Stimulated activated CD4-positive, alpha-beta T cell treated with anti-CD3 and anti-CD28 coated beads, Interleukin-2, amount 100 ng/mL, for 24 hours (primary cell): ENCODE data around the gene REN.

Source experiments
- DNase-seq, 2 donors: peaks; one replicate each; pipeline ENCODE4 v3.0.0-alpha.2; 2020

REN gene

GRCh38 chr1:204166219-204166618, at the start of gene REN:
REN (minus strand) TSS chr1:204166337; CDS start chr1:204166293, 44 bp downstream.
- no peak for DNase-seq

- peak; percentile 40 to 62 for DNase-seq
Measured at GRCh38 chr1:204213668-204214662, 47.8 kb upstream of the REN start, which contains the start of gene GOLT1A. GOLT1A (minus strand) TSS chr1:204213988; CDS start chr1:204213906, 82 bp downstream.

GRCh38 chr1:204212715-204213114, 46.6 kb upstream of the REN start:
- DNase-seq = no peak

GRCh38 chr1:204211046-204211445, 44.9 kb upstream of the REN start:
- DNase-seq = no peak

GRCh38 chr1:204207136-204207616, 41.0 kb upstream of the REN start:
- DNase-seq = peak; percentile 83 to 86

- DNase-seq = no peak
Measured at GRCh38 chr1:204206121-204206520, 40.0 kb upstream of the REN start.

- no peak for DNase-seq
Measured at GRCh38 chr1:204205486-204205885, 39.3 kb upstream of the REN start.

- DNase-seq = no peak
Measured at GRCh38 chr1:204204944-204205343, 38.8 kb upstream of the REN start.

- DNase-seq = no peak
Measured at GRCh38 chr1:204203206-204203767, 37.1 kb upstream of the REN start.

GRCh38 chr1:204202481-204202880, 36.3 kb upstream of the REN start:
- no peak for DNase-seq

- no peak for DNase-seq
Measured at GRCh38 chr1:204201348-204202040, 35.4 kb upstream of the REN start.

- DNase-seq = no peak
Measured at GRCh38 chr1:204199579-204199978, 33.4 kb upstream of the REN start.

GRCh38 chr1:204198348-204199340, 32.5 kb upstream of the REN start:
- no peak for DNase-seq

- DNase-seq = no peak
Measured at GRCh38 chr1:204197068-204197467, 30.9 kb upstream of the REN start.

GRCh38 chr1:204196068-204196795, 30.1 kb upstream of the REN start, which contains the start of gene KISS1:
KISS1 (minus strand) TSS chr1:204196491; CDS start chr1:204192876, 3,615 bp downstream.
- no peak for DNase-seq

GRCh38 chr1:204194771-204195170, 28.6 kb upstream of the REN start:
- DNase-seq = no peak

GRCh38 chr1:204194080-204194479, 27.9 kb upstream of the REN start:
- no peak for DNase-seq

GRCh38 chr1:204192589-204193352, 26.6 kb upstream of the REN start:
- DNase-seq = no peak

GRCh38 chr1:204192046-204192445, 25.9 kb upstream of the REN start:
- DNase-seq = no peak

GRCh38 chr1:204191456-204191855, 25.3 kb upstream of the REN start:
- DNase-seq = no peak
